Fibroblast of skin of right quadriceps (primary cell): ENCODE data around the gene PCDHB3.
"Not testable (repeated sequence)": the region's sequence is repeated elsewhere in the genome, so short reads cannot be mapped to it uniquely, and the experiment has no call there.

Source experiments
- DNase-seq: peaks from one replicate; pipeline ENCODE4 v3.0.0-alpha.2; 2013

PCDHB3 gene

DNA sequence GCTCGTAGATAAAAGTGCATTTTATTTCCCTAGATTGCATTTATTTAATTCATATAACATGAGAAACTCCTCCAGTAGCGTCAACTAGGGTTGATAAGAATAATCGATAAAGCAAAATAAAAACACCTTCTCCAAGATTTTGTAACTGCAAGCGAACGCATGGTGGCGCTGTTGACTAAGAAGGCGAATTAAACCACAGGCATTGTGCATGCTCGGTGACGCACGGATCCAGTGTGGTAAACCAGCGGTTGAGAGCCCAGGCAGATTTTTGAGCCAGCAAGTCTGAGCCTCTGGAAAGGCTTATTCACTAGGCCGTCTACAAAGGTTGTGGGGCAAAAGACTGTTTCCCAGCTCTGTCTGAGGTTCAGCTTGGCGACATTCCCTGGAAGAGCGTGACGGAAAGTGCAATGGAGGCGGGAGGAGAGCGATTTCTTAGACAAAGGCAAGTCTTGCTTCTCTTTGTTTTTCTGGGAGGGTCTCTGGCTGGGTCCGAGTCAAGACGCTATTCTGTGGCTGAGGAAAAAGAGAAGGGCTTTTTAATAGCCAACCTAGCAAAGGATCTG, at the start of gene PCDHB3:
Gene PCDHB3, plus strand, starts transcription at position 231 of the 563 bp plus-strand sequence. Its CDS starts 177 bp downstream, at position 408.
- peak; percentile 16 for DNase-seq

DNA sequence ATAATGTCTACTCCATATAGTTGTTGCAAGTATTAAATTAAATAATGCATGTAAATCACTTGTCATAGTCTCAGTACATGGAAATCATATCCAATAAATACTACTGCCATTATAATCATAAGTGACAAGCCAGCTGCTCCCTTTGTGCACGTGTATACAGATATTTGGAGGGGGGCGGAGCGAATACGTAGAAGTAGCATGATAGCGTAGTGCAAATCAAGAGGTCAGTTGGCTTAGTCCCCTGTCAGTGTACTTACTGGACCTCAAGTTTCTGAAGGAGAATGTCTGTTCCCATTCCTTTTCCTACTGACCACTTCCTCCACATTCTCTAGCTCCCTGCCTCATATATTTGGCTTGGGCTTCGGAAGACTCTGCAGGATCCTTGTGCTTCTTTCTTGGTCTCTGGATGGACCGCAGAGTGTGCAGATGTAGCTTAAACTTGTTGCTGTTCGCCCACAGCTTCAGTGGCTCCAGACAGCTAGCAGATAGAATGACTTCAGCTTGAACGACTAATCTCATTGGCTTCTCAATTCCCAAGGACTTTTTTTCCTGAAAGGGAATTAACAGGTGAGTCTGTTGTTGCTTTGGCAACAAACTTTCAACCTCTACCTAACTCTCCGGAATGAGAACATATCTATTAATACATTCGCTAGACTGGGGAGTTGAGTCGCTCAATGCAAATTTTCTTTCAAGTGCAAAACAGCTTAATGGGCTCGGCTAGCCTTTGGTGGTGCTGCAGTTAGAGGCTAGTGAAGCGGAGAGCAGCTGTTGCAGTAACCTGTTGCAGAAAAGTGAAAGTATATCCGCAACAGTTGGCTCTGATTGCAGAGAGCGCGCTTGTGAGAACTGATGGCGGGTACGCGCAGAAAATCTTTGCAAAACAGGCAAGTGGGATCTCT, 49.4 kb upstream of the PCDHB3 start, which contains the start of gene PCDHB1:
Gene PCDHB1, plus strand, starts transcription at position 753 of the 899 bp plus-strand sequence. Its CDS starts 97 bp downstream, at position 850.
- no peak for DNase-seq

DNA sequence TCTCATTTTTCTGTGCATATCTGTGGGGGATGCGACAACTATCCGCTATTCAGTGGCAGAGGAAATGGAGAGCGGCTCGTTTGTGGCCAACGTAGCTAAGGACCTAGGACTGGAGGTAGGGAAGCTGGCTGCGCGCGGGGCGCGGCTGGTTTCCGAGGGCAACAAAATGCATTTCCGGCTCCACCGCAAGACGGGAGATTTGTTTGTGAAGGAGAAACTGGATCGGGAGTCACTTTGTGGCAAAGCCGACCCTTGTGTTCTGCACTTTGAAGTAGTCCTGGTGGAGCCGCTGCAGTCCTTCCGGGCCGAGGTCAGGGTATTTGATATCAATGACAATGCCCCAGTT, 48.8 kb upstream of the PCDHB3 start:
- no peak for DNase-seq

DNA sequence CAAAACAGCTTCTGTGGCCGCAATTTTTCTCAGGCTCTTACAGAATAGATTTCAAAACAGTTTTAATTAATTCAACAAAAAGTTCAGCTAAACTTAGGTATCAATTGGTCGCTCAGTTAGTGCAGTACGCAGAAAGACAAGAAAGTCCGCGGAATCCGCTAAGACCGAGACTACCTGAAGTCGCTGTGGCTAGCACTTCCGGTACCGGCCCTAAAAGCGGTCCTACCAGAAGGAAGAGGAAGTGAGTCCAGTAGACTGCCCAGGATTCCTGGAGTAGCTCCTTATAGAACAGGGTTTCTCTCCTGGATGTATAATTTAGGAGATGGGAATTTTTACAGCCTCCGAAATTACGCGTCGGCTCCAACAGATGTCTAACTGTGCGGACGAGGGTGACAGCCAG, 22.4 kb upstream of the PCDHB3 start:
- DNase-seq = no peak

DNA sequence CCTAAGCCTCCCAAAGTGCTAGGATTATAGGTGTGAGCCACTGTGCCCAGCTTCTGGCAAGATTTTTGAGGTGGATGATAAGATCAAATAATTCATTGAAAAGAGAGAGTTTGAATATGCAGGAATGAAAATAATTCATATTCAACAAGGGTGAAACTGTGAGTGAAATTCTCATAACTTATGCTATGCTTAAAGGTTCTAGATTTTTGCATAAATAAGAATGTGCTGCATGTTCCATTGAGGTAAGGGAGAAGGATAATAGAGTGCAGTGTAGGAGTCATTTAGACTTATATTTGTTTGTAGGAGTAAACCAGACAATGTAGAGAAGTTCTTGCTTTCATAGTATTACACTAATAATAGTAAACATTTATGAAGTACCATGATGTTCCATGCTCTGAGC, 18.0 kb upstream of the PCDHB3 start:
- no peak for DNase-seq

DNA sequence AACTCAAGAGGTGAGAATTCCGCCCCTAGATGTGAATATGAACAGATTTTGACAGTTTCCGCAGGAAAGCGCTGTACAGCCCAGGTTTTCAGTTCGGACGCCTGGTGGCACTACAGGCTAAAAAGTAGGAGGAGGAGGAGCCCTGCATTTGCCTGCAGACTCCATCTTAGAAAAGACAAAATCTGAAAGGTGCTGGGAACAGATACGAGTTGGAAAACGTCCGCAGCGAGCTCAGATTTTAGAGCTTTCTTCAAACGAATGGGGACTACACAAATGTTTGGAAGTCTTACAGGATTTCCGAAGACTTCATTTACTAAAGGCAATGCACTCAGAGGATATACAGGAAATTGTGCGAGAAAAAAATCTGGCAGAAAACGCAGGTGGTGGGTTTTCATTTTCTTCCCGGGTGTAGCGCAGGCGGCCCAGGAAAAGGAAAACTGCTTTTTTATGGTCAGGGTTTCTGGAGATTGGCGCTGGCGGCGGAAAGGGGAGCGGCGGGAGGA, 15.7 kb upstream of the PCDHB3 start:
- DNase-seq = peak; percentile 30

DNA sequence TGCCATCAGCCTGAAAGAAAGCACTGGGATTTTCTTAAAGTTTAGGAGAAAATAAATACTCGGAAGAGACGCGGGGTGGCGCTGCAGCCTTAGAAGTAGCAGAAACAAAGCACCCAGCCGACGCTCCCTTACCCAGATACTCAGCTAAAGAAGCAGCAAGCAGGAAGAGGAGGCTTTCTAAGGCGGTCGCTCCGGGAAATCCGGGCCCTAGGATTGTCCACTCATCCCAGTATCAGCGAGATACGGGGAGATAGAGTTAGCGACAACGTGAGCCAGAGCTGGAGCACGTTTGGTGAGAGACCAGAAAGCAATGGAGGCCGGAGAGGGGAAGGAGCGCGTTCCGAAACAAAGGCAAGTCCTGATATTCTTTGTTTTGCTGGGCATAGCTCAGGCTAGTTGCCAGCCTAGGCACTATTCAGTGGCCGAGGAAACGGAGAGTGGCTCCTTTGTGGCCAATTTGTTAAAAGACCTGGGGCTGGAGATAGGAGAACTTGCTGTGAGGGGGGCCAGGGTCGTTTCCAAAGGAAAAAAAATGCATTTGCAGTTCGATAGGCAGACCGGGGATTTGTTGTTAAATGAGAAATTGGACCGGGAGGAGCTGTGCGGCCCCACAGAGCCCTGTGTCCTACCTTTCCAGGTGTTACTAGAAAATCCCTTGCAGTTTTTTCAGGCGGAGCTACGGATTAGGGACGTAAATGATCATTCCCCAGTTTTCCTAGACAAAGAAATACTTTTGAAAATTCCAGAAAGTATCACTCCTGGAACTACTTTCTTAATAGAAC, 5.6 kb upstream of the PCDHB3 start, which contains the start of gene PCDHB2:
Gene PCDHB2, plus strand, starts transcription at position 135 of the 782 bp plus-strand sequence. Its CDS starts 176 bp downstream, at position 311.
- DNase-seq = peak; percentile 56

DNA sequence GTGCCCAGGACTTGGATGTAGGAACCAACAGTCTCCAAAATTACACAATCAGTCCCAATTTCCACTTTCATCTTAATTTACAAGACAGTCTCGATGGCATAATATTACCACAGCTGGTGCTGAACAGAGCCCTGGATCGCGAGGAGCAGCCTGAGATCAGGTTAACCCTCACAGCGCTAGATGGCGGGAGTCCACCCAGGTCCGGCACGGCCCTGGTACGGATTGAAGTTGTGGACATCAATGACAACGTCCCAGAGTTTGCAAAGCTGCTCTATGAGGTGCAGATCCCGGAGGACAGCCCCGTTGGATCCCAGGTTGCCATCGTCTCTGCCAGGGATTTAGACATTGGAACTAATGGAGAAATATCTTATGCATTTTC, 5.0 kb upstream of the PCDHB3 start:
- no peak for DNase-seq

DNA sequence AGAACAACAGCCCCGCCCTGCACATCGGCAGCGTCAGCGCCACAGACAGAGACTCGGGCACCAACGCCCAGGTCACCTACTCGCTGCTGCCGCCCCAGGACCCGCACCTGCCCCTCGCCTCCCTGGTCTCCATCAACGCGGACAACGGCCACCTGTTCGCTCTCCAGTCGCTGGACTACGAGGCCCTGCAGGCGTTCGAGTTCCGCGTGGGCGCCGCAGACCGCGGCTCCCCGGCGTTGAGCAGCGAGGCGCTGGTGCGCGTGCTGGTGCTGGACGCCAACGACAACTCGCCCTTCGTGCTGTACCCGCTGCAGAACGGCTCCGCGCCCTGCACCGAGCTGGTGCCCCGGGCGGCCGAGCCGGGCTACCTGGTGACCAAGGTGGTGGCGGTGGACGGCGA, 4.1 kb upstream of the PCDHB3 start:
- not testable (repeated sequence) for DNase-seq

DNA sequence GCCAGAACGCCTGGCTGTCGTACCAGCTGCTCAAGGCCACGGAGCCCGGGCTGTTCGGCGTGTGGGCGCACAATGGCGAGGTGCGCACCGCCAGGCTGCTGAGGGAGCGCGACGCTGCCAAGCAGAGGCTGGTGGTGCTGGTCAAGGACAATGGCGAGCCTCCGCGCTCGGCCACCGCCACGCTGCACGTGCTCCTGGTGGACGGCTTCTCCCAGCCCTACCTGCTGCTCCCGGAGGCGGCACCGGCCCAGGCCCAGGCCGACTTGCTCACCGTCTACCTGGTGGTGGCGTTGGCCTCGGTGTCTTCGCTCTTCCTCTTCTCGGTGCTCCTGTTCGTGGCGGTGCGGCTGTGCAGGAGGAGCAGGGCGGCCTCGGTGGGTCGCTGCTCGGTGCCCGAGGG, 3.7 kb upstream of the PCDHB3 start:
- not testable (repeated sequence) for DNase-seq

DNA sequence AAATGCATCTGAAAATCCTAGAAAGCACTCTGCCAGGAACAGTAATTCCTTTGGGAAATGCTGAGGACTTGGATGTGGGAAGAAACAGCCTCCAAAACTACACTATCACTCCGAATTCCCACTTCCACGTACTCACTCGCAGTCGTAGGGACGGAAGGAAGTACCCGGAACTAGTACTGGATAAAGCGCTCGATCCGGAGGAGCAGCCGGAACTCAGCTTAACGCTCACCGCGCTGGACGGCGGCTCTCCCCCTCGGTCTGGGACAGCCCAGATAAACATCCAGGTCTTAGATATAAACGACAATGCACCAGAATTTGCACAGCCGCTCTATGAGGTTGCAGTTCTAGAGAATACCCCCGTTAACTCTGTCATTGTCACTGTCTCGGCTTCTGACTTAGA, 786 bp downstream of the PCDHB3 start:
- no peak for DNase-seq

DNA sequence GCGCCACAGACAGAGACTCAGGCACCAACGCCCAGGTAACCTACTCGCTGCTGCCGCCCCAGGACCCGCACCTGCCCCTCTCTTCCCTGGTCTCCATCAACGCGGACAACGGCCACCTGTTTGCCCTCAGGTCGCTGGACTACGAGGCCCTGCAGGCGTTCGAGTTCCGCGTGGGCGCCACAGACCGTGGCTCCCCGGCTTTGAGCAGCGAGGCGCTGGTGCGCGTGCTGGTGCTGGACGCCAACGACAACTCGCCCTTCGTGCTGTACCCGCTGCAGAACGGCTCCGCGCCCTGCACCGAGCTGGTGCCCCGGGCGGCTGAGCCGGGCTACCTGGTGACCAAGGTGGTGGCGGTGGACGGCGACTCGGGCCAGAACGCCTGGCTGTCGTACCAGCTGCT, 1.8 kb downstream of the PCDHB3 start:
- not testable (repeated sequence) for DNase-seq

DNA sequence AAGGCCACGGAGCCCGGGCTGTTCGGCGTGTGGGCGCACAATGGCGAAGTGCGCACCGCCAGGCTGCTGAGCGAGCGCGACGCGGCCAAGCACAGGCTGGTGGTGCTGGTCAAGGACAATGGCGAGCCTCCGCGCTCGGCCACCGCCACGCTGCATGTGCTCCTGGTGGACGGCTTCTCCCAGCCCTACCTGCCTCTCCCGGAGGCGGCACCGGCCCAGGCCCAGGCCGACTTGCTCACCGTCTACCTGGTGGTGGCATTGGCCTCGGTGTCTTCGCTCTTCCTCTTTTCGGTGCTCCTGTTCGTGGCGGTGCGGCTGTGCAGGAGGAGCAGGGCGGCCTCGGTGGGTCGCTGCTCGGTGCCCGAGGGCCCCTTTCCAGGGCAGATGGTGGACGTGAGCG, 2.2 kb downstream of the PCDHB3 start:
- not testable (repeated sequence) for DNase-seq

DNA sequence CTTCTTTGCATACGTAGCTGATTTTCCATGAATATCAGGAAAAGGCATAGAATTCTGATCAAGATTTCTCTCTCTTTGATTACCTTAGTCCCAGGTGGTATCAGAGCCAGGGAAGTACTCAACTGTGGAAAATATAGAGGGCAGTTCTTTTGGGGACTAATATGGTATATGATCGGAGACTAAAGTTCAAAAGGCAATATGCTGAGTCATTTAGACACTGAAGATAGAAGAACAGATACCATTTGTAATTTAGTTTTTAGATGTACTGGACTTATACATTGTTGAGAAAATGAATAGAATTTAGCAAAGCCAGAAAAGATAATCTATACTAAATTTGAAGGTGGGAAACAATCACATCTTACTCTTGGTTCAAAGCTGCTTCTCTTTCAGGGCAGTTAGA, 5.1 kb downstream of the PCDHB3 start:
- DNase-seq = no peak

DNA sequence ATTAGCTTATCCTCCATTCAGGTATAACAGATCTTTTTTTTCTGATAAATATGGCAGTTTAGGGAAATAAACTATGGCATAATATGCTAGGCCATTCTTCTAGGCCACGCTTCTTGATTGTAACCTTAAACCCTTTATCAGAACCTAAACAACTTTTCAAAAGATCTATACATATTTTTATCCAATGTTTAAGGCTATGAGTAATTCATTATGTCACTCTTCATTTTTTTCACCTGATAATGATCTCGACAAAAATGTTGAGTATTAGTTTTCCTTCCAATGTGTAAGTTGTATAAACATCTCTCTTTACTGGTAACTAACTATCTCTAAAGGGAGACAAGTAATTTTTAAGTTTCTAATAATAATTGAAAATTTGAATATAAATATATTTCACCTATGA, 19.0 kb downstream of the PCDHB3 start:
- no peak for DNase-seq

DNA sequence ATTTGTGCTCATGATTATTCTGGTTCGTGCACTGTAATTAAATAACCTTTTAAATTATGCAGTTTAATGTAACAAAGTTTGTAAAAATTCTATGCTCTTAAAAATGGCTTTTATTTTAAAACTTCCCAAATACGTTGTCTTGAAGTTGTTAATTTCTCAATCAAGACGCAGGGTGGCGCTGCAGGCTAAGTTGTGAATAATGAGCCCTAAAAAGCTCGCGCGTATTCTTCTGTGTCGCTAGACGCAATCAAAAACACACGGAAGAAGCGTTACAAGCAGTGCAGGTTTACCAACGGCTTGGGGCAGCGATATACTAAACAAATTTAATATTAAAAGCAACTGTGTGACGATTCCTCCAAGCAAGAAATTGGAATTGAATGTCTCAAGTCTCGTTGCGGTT, 21.3 kb downstream of the PCDHB3 start, which contains the start of gene PCDHB4:
Gene PCDHB4, plus strand, starts transcription at position 256 of the 400 bp plus-strand sequence. CDS start 181 bp downstream, outside the sequence.
- no peak for DNase-seq

DNA sequence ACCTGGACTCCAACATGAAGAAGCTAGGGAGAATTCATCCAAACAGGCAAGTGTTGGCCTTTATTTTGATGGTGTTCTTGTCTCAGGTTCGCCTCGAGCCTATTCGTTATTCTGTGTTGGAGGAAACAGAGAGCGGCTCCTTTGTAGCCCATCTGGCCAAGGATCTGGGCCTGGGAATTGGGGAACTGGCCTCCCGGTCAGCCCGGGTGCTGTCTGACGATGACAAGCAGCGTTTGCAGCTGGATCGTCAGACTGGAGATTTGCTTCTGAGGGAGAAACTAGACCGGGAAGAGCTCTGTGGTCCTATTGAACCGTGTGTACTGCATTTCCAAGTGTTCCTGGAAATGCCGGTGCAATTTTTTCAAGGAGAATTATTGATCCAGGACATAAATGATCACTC, 21.7 kb downstream of the PCDHB3 start:
- DNase-seq = no peak

DNA sequence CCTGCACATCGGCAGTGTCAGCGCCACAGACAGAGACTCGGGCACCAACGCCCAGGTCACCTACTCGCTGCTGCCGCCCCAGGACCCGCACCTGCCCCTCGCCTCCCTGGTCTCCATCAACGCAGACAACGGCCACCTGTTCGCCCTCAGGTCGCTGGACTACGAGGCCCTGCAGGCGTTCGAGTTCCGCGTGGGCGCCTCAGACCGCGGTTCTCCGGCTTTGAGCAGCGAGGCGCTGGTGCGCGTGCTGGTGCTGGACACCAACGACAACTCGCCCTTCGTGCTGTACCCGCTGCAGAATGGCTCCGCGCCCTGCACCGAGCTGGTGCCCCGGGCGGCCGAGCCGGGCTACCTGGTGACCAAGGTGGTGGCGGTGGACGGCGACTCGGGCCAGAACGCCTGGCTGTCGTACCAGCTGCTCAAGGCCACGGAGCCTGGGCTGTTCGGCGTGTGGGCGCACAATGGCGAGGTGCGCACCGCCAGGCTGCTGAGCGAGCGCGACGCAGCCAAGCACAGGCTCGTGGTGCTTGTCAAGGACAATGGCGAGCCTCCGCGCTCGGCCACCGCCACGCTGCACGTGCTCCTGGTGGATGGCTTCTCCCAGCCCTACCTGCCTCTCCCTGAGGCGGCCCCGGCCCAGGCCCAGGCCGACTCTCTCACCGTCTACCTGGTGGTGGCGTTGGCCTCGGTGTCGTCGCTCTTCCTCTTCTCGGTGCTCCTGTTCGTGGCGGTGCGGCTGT, 23.3 kb downstream of the PCDHB3 start:
- DNase-seq = not testable (repeated sequence)

DNA sequence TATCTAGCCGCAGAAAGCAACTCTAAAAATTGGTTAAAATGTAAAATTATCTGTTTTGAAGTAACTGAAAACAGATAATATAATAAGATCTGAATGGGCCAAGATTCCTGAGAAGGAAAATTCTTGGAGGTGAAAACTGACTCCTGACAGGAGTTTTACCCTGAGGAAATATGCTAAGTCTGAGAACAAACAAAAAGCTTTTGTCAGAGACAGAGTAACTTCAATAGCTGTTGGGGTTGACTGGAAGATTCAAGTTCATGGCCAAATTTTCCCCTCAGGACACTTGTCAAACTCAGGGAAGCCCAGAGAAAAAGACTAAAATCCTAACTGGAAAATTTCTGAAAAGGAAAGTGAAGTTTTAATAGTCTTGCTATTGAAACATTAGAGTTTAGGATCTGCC, 27.0 kb downstream of the PCDHB3 start:
- DNase-seq = no peak

DNA sequence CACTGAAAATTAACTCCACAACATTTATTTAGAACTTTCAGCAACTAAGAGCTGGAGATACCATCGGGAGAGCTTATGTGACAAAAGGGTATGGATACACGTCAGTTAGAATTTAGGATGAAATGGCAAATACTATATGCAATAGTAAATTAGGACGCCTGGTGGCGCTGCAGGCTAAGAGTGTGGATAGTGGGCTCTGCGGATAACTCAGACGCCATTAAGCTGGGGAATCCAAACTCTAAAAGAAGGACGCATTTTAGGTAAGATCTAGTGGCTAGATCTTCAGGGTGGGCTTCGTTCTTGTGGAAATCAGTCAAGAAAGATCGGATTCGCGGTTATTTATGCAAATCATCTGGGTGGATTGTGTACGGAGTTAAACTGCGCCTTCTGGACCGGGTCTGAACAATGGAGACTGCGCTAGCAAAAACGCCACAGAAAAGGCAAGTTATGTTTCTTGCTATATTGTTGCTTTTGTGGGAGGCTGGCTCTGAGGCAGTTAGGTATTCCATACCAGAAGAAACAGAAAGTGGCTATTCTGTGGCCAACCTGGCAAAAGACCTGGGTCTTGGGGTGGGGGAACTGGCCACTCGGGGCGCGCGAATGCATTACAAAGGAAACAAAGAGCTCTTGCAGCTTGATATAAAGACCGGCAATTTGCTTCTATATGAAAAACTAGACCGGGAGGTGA, 34.9 kb downstream of the PCDHB3 start, which contains the start of gene PCDHB5:
Gene PCDHB5, plus strand, starts transcription at position 177 of the 688 bp plus-strand sequence. Its CDS starts 229 bp downstream, at position 406.
- peak; percentile 2 for DNase-seq

DNA sequence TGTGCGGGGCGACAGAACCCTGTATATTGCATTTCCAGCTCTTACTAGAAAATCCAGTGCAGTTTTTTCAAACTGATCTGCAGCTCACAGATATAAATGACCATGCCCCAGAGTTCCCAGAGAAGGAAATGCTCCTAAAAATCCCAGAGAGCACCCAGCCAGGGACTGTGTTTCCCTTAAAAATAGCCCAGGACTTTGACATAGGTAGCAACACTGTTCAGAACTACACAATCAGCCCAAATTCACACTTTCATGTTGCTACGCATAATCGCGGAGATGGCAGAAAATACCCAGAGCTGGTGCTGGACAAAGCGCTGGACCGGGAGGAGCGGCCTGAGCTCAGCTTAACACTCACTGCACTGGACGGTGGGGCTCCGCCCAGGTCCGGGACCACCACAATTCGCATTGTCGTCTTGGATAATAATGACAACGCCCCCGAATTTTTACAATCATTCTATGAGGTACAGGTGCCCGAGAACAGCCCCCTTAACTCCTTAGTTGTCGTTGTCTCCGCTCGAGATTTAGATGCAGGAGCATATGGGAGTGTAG, 35.5 kb downstream of the PCDHB3 start:
- no peak for DNase-seq
